K562 (cell line): ENCODE measurements around the gene AGRP. TPM values are rescaled to one million over a fixed set of nuclear protein-coding genes. Genes with fewer than 3 reads are reported as not detected.

Experiments
- CREB5 ChIP-seq: fragments of 250-450 bp; sonication (Bioruptor Pico); IDR thresholded peaks from 2 replicates; pipeline ENCODE4 v1.5.0; 2020; ENCODE audit warnings: mild to moderate bottlenecking
- DIDO1 ChIP-seq: fragments of 450-650 bp; IDR thresholded peaks from 2 replicates; pipeline ENCODE4 v1.6.1; 2016; ENCODE audit warnings: low read depth, missing biosample characterization, missing genetic modification characterization
- FOXA1 ChIP-seq: fragments of 450-650 bp; IDR thresholded peaks from 2 replicates; pipeline ENCODE4 v1.6.1; 2016; ENCODE audit warnings: mild to moderate bottlenecking, borderline replicate concordance
- HDAC8 ChIP-seq: fragments of 450-650 bp; IDR thresholded peaks from 2 replicates; pipeline ENCODE4 v1.6.1; 2016; ENCODE audit warnings: mild to moderate bottlenecking, missing genetic modification characterization, moderate library complexity, missing compliant biosample characterization
- KDM2B ChIP-seq: fragments of 250-450 bp; sonication (Bioruptor Pico); IDR thresholded peaks from 2 replicates; pipeline ENCODE4 v1.8.0; 2021; ENCODE audit warnings: mild to moderate bottlenecking, moderate library complexity
- TAF7 ChIP-seq: fragments of 450-650 bp; IDR thresholded peaks from 2 replicates; pipeline ENCODE4 v1.6.1; 2016; ENCODE audit warnings: missing genetic modification characterization, missing compliant biosample characterization
- TAL1 ChIP-seq: fragments of 450-650 bp; IDR thresholded peaks from 2 replicates; pipeline ENCODE4 v1.6.1; 2016; ENCODE audit warnings: mild to moderate bottlenecking
- TSHZ1 ChIP-seq: fragments of 250-450 bp; sonication (Bioruptor Pico); IDR thresholded peaks from 2 replicates; pipeline ENCODE4 v1.4.0; 2020; ENCODE audit warnings: mild to moderate bottlenecking, moderate library complexity
- YBX1 ChIP-seq: fragments of 450-650 bp; IDR thresholded peaks from 2 replicates; pipeline ENCODE4 v1.7.1; 2016; ENCODE audit warnings: mild to moderate bottlenecking
- ZBTB49 ChIP-seq: sonication (generic); formaldehyde crosslinking; IDR thresholded peaks from 2 replicates; pipeline ENCODE4 v1.8.0; 2022; ENCODE audit warnings: missing genetic modification reagents, mild to moderate bottlenecking, borderline replicate concordance
- ZNF23 ChIP-seq: fragments of 250-450 bp; sonication (Bioruptor Pico); IDR thresholded peaks from 2 replicates; pipeline ENCODE4 v1.4.0; 2020; ENCODE audit warnings: mild to moderate bottlenecking
- ZNF592 ChIP-seq: fragments of 450-650 bp; IDR thresholded peaks from 2 replicates; pipeline ENCODE4 v1.6.1; 2017; ENCODE audit warnings: antibody characterized with exemption, mild to moderate bottlenecking
- polyA plus RNA-seq, 8 experiments: library from polyadenylated mRNA; depleted of rRNA in 4 of 8; stranded (reverse) in 5 of 8; unstranded in 3 of 8; fragments of >200 nt; fragmentation: Nextera tagmentation in 2 of 8; fragmentation: Illumina TruSeq in 1 of 8; extraction: Ambion mirVana in 2 of 8; extraction: Trizol in 1 of 8; gene quantifications; 2 replicates each; pipeline versions ENCODE4 v1.2.1 to v1.2.3, GENCODE V29; 2011 to 2014; ENCODE audit warnings: inconsistent platforms in 1 of 8, missing spikeins in 1 of 8
- total RNA-seq, 7 experiments: library from RNA; depleted of rRNA in 6 of 7; stranded (reverse); fragments of >200 nt in 6 of 7; fragmentation: Illumina TruSeq in 2 of 7; extraction: Trizol in 2 of 7; gene quantifications; 2 replicates each; pipeline versions ENCODE4 v1.2.1 to v1.2.3, GENCODE V29; 2011 to 2021; ENCODE audit warnings: low replicate concordance in 1 of 7
- TF ChIP-seq, protein P1 (sequence below), 2 experiments: fragments of 200-800 bp in 1 of 2; sonication (Bioruptor generic) in 1 of 2; sonication (generic) in 1 of 2; formaldehyde crosslinking in 1 of 2; IDR thresholded peaks in 1 of 2; conservative IDR thresholded peaks in 1 of 2; 2 replicates each; pipeline versions ENCODE4 v1.5.0 to v1.6.1; 2016 to 2020; ENCODE audit warnings: missing compliant biosample characterization in 1 of 2, missing genetic modification characterization in 1 of 2, missing genetic modification reagents in 1 of 2

Gene AGRP
- total and polyA plus RNA-seq, 9 of the 15 experiments (the other 6 are each of a cell fraction or from before 2014, with no cell fraction given), result not detected

- TF ChIP-seq DIDO1 (tag) (no peak), CREB5 (CRISPR knock-in tag) (no peak), TAL1 (no peak), HDAC8 (tag) (0 out of 2 replicates have a peak, but pooled peaks have one; percentile 26), TAF7 (no peak), TSHZ1 (CRISPR knock-in tag) (no peak), ZNF592 (no peak), FOXA1 (no peak), ZBTB49 (CRISPR knock-in tag) (no peak), YBX1 (no peak), KDM2B (no peak), ZNF23 (CRISPR knock-in tag) (no peak)
- TF ChIP-seq, protein P1, sequence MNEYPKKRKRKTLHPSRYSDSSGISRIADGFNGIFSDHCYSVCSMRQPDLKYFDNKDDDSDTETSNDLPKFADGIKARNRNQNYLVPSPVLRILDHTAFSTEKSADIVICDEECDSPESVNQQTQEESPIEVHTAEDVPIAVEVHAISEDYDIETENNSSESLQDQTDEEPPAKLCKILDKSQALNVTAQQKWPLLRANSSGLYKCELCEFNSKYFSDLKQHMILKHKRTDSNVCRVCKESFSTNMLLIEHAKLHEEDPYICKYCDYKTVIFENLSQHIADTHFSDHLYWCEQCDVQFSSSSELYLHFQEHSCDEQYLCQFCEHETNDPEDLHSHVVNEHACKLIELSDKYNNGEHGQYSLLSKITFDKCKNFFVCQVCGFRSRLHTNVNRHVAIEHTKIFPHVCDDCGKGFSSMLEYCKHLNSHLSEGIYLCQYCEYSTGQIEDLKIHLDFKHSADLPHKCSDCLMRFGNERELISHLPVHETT (CRISPR knock-in tag; conservative IDR thresholded peaks at IDR 0.05 in 1 of 2, IDR thresholded peaks at IDR 0.05 in 1 of 2), result 0 out of 4 replicates have a peak, but pooled peaks of 1 of the 2 experiments have one; percentile 54
Measured at GRCh38 chr16:67528222-67528869, 45.0 kb upstream of the AGRP start, which contains the start of gene RIPOR1 (continued).
